ENCODE data around the gene GSTT4. TPM values are rescaled to one million over a fixed set of nuclear protein-coding genes. Genes with fewer than 3 reads are reported as not detected.

GSTT4 gene
- total and polyA plus RNA-seq, 9 of the 15 experiments (the other 6 are each of a cell fraction or from before 2014, with no cell fraction given) = not detected

DNA sequence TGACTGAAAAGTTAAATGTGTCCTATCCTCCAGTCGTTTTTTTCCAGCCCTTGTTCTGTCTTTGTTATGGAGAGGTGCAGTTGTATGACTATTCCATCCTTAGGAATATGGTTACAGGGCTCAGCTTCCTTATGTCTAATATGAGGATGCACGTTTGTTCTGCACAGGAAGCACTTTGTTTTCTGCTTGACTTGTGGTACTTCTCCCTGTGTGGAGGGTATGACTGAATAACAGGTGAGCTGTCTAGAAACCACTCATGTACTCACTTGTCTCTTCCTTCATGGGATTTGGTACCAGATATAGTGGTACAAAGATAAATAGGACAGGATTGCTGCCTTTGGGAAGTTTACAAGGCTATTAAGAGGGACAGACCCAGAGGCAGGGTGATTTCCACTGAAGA lies 23.3 kb upstream of the GSTT4 start (continued):
- TF ChIP-seq BRF1 (IDR thresholded peaks at IDR 0.05; ENCODE audit: borderline replicate concordance, extremely low read depth, insufficient read length) (no peak), PHF20 (IDR thresholded peaks at IDR 0.05; ENCODE audit: partially characterized antibody) (no peak)

GRCh38 chr22:24027991-24028390 lies 22.7 kb upstream of the GSTT4 start:
- DNase-seq (ENCODE audit: extremely low read depth in 1 of 4, low spot score in 3 of 4) (no peak), ATAC-seq (no peak), FAIRE-seq (no peak)
- ChIA-PET POLR2A (no interaction called here), CTCF (ENCODE audit: low intra/inter-chr PET ratio) (no interaction called here)
- Histone ChIP-seq H3K27me3 (ENCODE audit: control insufficient read depth in 2 of 2, insufficient read depth in 2 of 2, low read length in 2 of 2) (no peaks in the 10 kb centered on the region), H3K9ac (ENCODE audit: insufficient read depth in 1 of 2, low read depth in 2 of 2, low read length in 2 of 2) (no peak overlapping the region), H2AFZ (ENCODE audit: low read depth, low read length) (no peak overlapping the region), H3K79me2 (ENCODE audit: control insufficient read depth, insufficient read depth, low read length) (peaks cover 91% of the 10 kb centered on the region), H3K4me1 (replicated peaks in 1 of 2; ENCODE audit: control insufficient read depth in 2 of 2, insufficient read depth in 2 of 2, low read length in 2 of 2) (no peaks in the 10 kb centered on the region; a peak in 3 of 5 replicates), H3K9me3 (replicated peaks; ENCODE audit: control insufficient read depth, insufficient read depth, low read depth, low read length) (no peaks in the 10 kb centered on the region), H3K4me2 (ENCODE audit: insufficient read depth, low read length) (no peak overlapping the region), H3K36me3 (ENCODE audit: control insufficient read depth, insufficient read depth, low read length) (peaks cover 8% of the 10 kb centered on the region; the same call in 1 of the 3 replicates), H3K4me3 (no peak overlapping the region), H3K9me1 (ENCODE audit: control insufficient read depth, insufficient read depth, low read length) (no peaks in the 10 kb centered on the region), H3K27ac (ENCODE audit: extremely low read depth, low read depth, low read length) (no peak overlapping the region), H4K20me1 (replicated peaks; ENCODE audit: control insufficient read depth, insufficient read depth, low read length) (peaks cover 10% of the 10 kb centered on the region)
- WGBS (ENCODE audit: insufficient coverage, low coverage, missing lambda C conversion rate) = 50% methylated on average over 2 of the region's 2 CpGs
- intact Hi-C loops (cut with micrococcal nuclease) (no loop called here), in situ Hi-C loops (cut with MboI) (no loop called here)
- BruUV-seq (replicated peaks) = no TSS peak
- TF ChIP-seq ZNF316 (IDR thresholded peaks at IDR 0.05) (peak; percentile 38), GATAD2B (IDR thresholded peaks at IDR 0.05; ENCODE audit: borderline replicate concordance) (no peak), E2F1 (CRISPR knock-in tag; IDR thresholded peaks at IDR 0.05) (no peak), SRSF9 (IDR thresholded peaks at IDR 0.05; ENCODE audit: borderline replicate concordance, low read depth, low read length) (no peak), CHD2 (IDR thresholded peaks at IDR 0.05; ENCODE audit: low read depth, low read length) (no peak), C11orf30 (IDR thresholded peaks at IDR 0.05; ENCODE audit: low read depth) (0 out of 2 replicates have a peak, but pooled peaks have one; percentile 23), ZNF518B (CRISPR knock-in tag; IDR thresholded peaks at IDR 0.05) (no peak), CREB1 (IDR thresholded peaks at IDR 0.05) (no peak), CREB1 (CRISPR knock-in tag; IDR thresholded peaks at IDR 0.05) (no peak)
- TF ChIP-seq, protein P1, sequence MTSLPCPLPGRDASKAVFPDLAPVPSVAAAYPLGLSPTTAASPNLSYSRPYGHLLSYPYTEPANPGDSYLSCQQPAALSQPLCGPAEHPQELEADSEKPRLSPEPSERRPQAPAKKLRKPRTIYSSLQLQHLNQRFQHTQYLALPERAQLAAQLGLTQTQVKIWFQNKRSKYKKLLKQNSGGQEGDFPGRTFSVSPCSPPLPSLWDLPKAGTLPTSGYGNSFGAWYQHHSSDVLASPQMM (CRISPR knock-in tag; IDR thresholded peaks at IDR 0.05) = no peak
- TF ChIP-seq, protein P2, sequence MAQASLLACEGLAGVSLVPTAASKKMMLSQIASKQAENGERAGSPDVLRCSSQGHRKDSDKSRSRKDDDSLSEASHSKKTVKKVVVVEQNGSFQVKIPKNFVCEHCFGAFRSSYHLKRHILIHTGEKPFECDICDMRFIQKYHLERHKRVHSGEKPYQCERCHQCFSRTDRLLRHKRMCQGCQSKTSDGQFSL (CRISPR knock-in tag; IDR thresholded peaks at IDR 0.05) = no peak
- TF ChIP-seq, protein P2 (tag; IDR thresholded peaks at IDR 0.05) = no peak

Data from K562 (cell line).